GM21528 (cell line): ENCODE results near the gene HTD2.

Experiments
- ATAC-seq: cut with Tn5 transposase; IDR thresholded peaks from one replicate; pipeline ENCODE4 v1.9.1; 2021; ENCODE audit warnings: mild to moderate bottlenecking, moderate library complexity; ENCODE audit not compliant: unreplicated experiment, low FRiP score

The HTD2 gene

DNA sequence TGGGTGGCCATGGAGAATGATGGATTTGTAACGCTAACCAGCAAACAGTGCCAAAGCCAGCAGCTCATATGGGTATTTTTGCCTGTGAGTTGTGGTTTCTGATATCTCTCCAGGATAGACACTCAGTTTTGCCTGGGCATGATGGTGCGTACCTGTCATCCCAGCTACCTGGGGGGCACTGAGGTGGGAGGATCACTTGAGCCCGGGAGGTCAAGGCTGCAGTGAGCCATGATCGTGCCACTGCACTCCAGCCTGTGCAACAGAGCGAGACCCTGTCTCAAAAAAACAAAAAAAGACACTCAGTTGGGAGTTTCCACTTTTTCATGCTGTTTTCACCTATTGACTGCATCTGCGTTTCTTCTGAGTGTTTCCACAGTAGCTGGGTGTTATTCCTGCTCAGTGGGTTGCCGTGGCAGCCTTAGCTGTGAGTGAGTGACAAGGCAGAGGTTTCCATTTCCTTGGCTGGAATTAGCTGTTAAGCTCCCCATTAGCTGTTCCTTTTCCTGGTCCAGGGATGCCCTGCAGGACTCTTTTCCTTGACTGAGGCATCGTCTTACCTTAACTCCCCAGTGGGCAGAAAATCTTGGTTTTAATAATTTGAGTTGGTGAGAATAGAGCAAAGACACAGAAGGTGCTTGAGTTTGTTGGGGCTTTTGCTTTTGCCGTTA lies 14.5 kb upstream of the HTD2 start:
- no peak for ATAC-seq

DNA sequence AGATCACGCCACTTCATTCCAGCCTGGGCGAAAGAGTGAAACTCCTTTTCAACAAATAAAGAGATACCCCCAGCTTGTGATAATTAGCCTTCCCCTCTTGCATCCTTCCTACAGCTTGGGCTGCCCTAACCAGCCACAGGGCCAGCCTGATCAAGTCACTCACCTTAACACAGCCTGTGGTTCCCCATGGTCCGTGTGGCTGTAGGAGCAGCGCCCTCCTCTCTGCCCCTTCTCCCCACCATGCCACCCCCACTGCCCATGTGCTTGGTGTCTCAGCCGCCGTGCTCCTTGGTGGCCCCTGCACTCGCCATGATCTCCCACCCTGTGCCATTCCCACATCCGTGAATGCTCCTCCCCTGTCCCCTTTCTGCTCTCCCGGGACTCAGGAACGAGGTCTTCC lies 13.5 kb upstream of the HTD2 start:
- ATAC-seq: no peak

DNA sequence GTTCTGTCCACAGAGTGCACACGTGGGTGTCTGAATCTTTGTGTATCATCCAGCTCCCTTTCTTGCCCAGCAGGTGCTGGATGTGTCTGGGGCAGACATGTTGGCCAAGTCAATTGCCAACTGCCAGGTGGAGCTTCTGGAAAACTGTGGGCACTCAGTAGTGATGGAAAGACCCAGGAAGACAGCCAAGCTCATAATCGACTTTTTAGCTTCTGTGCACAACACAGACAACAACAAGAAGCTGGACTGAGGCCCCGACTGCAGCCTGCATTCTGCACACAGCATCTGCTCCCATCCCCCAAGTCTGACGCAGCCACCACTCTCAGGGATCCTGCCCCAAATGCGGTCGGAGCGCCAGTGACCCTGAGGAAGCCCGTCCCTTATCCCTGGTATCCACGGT lies 12.8 kb upstream of the HTD2 start:
- ATAC-seq: no peak

- ATAC-seq: no peak
Measured at GRCh38 chr3:58296269-58296668, 10.1 kb upstream of the HTD2 start.

DNA sequence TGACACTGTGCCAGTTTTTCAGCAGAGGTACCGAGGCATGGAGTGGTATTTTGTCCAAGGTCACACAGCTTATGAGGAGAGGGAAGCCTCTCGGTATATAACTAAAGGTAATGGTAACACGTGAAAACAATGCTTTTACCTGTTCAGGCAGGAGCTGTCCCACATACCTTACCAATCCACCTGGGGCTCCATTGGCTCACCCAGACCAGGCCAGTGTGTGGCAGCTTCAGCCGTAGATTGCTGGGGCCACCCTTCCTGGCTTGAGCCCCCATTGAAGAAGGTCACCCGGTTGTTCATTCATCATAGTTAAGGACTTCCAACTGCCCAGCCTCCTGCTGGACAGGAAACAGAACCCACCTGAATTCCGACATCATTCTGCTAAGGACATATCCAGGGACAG lies 9.5 kb upstream of the HTD2 start:
- no peak for ATAC-seq

- no peak for ATAC-seq
Measured at GRCh38 chr3:58298190-58298589, 8.1 kb upstream of the HTD2 start.

GRCh38 chr3:58299075-58299474 lies 7.2 kb upstream of the HTD2 start:
- no peak for ATAC-seq

DNA sequence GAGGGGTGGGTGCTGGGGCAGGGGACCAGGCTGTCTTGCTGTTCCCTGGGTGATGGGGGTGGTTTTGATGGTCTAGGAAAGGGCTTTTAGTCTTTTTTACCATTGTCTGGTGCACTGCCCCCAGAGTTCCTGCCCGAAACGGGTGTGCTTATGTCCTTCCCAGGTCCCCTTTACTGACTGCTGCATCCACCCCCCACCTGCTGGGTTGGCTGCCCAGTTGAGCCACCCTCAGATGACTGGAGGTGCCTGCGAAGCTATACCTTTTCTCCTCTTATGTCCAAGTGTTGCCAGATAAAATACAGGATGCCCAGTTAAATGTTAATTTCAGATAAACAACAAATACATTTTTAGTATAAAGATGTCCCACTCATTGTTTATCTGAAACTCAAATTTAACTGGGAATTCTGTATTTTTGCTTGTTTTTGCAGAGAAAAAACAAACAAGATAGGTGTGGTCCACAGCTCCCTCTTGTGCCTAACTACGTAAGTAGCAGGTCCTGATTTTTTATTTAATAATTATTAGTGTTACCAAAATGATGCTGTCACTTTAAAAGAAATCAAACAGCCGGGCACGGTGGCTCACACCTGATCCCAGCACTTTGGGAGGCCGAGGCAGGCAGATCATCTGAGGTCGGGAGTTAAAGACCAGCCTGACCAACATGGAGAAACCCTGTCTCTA lies 6.3 kb upstream of the HTD2 start:
- no peak for ATAC-seq

GRCh38 chr3:58307639-58308215 lies 1.4 kb downstream of the HTD2 start:
- no peak for ATAC-seq

GRCh38 chr3:58308728-58309127 lies 2.4 kb downstream of the HTD2 start:
- no peak for ATAC-seq

GRCh38 chr3:58317811-58318210 lies 11.5 kb downstream of the HTD2 start:
- ATAC-seq: no peak

DNA sequence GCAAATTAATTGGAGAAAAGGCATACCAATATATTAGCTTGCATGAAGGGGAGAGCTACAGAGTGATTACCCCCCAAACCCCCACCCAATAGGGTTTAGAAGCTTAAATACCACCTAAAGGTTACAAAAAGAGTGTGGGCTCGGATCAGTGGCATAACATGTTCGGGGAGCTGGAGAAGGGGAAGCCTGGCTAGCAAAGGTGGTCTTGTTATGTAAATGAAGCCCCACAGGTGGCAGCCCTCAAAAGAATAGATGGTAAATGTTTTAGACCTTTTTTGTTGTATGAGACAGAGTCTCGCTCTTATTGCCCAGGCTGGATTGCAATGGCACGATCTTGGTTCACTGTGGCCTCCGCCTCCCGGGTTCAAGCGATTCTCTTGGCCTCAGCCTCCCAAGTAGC lies 15.5 kb downstream of the HTD2 start:
- ATAC-seq: no peak

DNA sequence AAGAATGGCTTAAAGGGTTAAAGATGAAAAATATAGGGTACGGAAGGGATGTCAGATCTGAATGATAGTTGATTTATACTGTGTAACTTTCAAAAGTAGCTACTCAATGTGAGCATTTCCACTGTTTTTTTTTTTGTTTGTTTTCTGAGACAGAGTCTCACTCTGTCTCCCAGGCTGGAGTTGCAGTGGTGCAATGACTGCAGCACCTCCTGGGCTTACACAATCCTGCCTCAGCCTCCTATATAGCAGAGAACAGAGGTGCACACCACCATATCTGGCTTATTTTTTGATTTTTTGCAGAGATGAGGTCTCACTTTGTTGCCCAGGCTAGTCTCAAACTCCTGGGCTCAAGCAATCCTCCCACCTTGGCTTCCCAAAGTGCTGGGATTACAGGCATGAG lies 16.5 kb downstream of the HTD2 start:
- ATAC-seq: no peak

DNA sequence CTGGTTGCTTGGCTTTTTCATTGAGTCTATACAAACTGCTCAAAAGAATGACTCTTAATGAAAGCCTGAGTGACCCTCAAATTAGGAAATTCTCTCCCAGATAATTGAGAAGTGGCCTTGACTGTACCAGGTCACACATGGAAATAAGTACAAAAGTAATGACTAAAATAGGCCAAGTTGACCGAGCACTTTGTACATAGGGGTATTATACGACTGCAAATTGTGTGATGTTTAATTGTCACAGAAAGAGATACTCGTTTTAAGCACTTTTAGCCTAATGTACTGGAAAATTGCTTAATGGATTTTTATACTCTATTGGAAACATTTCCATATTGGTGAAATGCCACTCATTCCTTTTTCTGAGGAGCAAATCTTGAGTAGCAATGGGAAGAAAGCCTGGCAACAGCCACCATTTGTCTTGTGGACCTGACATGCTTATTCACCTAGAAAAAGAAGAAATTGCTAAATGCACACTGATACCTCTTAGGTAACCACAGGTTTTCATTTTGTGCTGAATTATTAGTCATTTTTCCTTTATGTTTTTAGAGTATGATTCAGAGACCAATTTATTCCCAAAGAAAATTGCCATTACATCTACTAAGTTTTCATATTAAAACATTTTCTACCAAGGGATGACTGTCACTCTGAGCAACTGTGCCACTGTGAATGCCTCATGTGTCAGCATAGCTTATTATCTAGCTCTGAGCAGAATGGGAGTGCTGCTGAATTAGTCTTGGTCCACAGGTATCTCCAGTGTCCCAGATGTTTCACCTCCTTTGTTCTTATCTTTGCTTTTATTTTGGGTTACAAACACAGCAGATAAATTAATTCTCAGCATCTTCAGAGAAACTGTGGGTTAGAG lies 17.4 kb downstream of the HTD2 start:
- ATAC-seq: no peak

- ATAC-seq: no peak
Measured at GRCh38 chr3:58324391-58325390, 18.4 kb downstream of the HTD2 start.

DNA sequence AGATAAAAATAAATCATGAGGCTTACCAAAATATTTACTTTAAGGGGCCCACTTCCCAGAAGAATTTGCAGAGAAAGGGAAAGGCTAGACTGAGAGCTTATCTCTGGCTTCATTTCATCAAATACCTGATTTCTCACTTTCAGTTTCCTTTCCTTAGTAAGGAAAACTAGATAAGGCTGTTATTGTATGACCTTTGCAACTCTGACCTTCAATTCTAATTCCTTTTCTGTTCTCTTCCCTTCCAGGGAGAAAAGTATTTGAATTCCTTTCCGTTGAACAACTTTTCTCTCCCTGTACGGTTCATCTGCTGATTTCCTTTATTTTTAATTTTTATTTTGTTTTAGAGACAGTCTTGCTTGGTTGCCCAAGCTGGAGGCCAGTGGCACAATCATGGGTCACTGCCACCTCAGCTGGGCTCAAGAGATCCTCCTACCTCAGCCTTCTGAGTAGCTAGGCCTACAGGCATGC lies 19.2 kb downstream of the HTD2 start:
- ATAC-seq: no peak

- ATAC-seq: no peak
Measured at GRCh38 chr3:58326267-58326900, 20.1 kb downstream of the HTD2 start.

- no peak for ATAC-seq
Measured at GRCh38 chr3:58329150-58329921, 23.0 kb downstream of the HTD2 start.
